K562 (cell line): ENCODE measurements around the gene C7orf25. TPM values are rescaled to one million over a fixed set of nuclear protein-coding genes. Genes with fewer than 3 reads are reported as not detected.
A peak's percentile ranks its signal among the peaks of the same experiment; 100 is the strongest.

Source experiments
- ATF2 ChIP-seq: sonication (generic); formaldehyde crosslinking; IDR thresholded peaks from 2 replicates; pipeline ENCODE4 v1.8.1; 2022; ENCODE audit warnings: missing genetic modification reagents
- DMBX1 ChIP-seq: fragments of 250-450 bp; sonication (Bioruptor Pico); IDR thresholded peaks from 2 replicates; pipeline ENCODE4 v1.8.0; 2022; ENCODE audit warnings: inconsistent platforms, mild to moderate bottlenecking, moderate library complexity, borderline replicate concordance
- GABPB2 ChIP-seq: fragments of 250-450 bp; sonication (Bioruptor Pico); conservative IDR thresholded peaks from 2 replicates; pipeline ENCODE4 v1.5.1; 2021; ENCODE audit warnings: mild to moderate bottlenecking
- HDAC3 ChIP-seq: fragments of 450-650 bp; IDR thresholded peaks from 2 replicates; pipeline ENCODE4 v1.6.1; 2018; ENCODE audit warnings: borderline replicate concordance, mild to moderate bottlenecking, moderate library complexity; ENCODE audit not compliant: partially characterized antibody
- KHSRP ChIP-seq: fragments of 450-650 bp; IDR thresholded peaks from 2 replicates; pipeline ENCODE4 v1.6.1; 2017
- NCOA1 ChIP-seq: fragments of 450-650 bp; IDR thresholded peaks from 2 replicates; pipeline ENCODE4 v1.6.1; 2016; ENCODE audit warnings: low read depth
- NR4A1 ChIP-seq, 2 experiments: fragments of 250-450 bp in 1 of 2; fragments of 450-650 bp in 1 of 2; sonication (Bioruptor Pico) in 1 of 2; IDR thresholded peaks; 2 replicates each; pipeline versions ENCODE4 v1.4.0 to v1.6.1; 2016 to 2020; ENCODE audit warnings: mild to moderate bottlenecking in 2 of 2, missing compliant biosample characterization in 1 of 2, missing genetic modification characterization in 1 of 2, moderate library complexity in 1 of 2
- POLR2AphosphoS5 ChIP-seq: IDR thresholded peaks from 2 replicates; pipeline ENCODE4 v1.6.1; 2011; ENCODE audit warnings: mild to moderate bottlenecking, low read depth, low read length, moderate library complexity; ENCODE audit not compliant: control insufficient read depth, insufficient read depth
- PRDM10 ChIP-seq: fragments of 450-650 bp; IDR thresholded peaks from 2 replicates; pipeline ENCODE4 v1.6.1; 2018; ENCODE audit not compliant: partially characterized antibody
- RBM25 ChIP-seq: fragments of 200-400 bp; formaldehyde crosslinking; IDR thresholded peaks from 2 replicates; pipeline ENCODE4 v1.6.1; 2018; ENCODE audit warnings: low read length, low read depth, moderate library complexity; ENCODE audit not compliant: severe bottlenecking
- SMARCB1 ChIP-seq: IDR thresholded peaks from 2 replicates; pipeline ENCODE4 v1.6.1; 2011; ENCODE audit warnings: improper control_type of control experiment, low read depth; ENCODE audit not compliant: insufficient read length
- SOX6 ChIP-seq: fragments of 450-650 bp; IDR thresholded peaks from 2 replicates; pipeline ENCODE4 v1.6.1; 2014; ENCODE audit warnings: mild to moderate bottlenecking
- TARDBP ChIP-seq: fragments of 450-650 bp; IDR thresholded peaks from 2 replicates; pipeline ENCODE4 v1.6.1; 2016
- ZNF23 ChIP-seq: fragments of 250-450 bp; sonication (Bioruptor Pico); IDR thresholded peaks from 2 replicates; pipeline ENCODE4 v1.4.0; 2020; ENCODE audit warnings: mild to moderate bottlenecking
- ZNF408 ChIP-seq: fragments of 250-450 bp; sonication (Bioruptor Pico); IDR thresholded peaks from 2 replicates; pipeline ENCODE4 v1.4.0; 2020; ENCODE audit warnings: low read depth, mild to moderate bottlenecking, moderate library complexity
- ZNF518B ChIP-seq: fragments of 250-450 bp; sonication (Bioruptor Pico); IDR thresholded peaks from 2 replicates; pipeline ENCODE4 v1.5.0; 2021; ENCODE audit warnings: mild to moderate bottlenecking, moderate library complexity
- ZNF57 ChIP-seq: fragments of 450-650 bp; formaldehyde crosslinking; IDR thresholded peaks from 2 replicates; pipeline ENCODE4 v1.4.0; 2020; ENCODE audit warnings: mild to moderate bottlenecking, moderate library complexity
- ZNF76 ChIP-seq: fragments of 250-450 bp; sonication (Bioruptor Pico); IDR thresholded peaks from 2 replicates; pipeline ENCODE4 v1.4.0; 2020; ENCODE audit warnings: mild to moderate bottlenecking, moderate library complexity, borderline replicate concordance
- polyA plus RNA-seq, 8 experiments: library from polyadenylated mRNA; depleted of rRNA in 4 of 8; stranded (reverse) in 5 of 8; unstranded in 3 of 8; fragments of >200 nt; fragmentation: Nextera tagmentation in 2 of 8; fragmentation: Illumina TruSeq in 1 of 8; extraction: Ambion mirVana in 2 of 8; extraction: Trizol in 1 of 8; gene quantifications; 2 replicates each; pipeline versions ENCODE4 v1.2.1 to v1.2.3, GENCODE V29; 2011 to 2014; ENCODE audit warnings: inconsistent platforms in 1 of 8, missing spikeins in 1 of 8
- total RNA-seq, 7 experiments: library from RNA; depleted of rRNA in 6 of 7; stranded (reverse); fragments of >200 nt in 6 of 7; fragmentation: Illumina TruSeq in 2 of 7; extraction: Trizol in 2 of 7; gene quantifications; 2 replicates each; pipeline versions ENCODE4 v1.2.1 to v1.2.3, GENCODE V29; 2011 to 2021; ENCODE audit warnings: low replicate concordance in 1 of 7

The C7orf25 gene
- total and polyA plus RNA-seq, 9 of the 15 experiments (the other 6 are each of a cell fraction or from before 2014, with no cell fraction given): 1.2 to 4.7 (median 1.9) TPM

DNA sequence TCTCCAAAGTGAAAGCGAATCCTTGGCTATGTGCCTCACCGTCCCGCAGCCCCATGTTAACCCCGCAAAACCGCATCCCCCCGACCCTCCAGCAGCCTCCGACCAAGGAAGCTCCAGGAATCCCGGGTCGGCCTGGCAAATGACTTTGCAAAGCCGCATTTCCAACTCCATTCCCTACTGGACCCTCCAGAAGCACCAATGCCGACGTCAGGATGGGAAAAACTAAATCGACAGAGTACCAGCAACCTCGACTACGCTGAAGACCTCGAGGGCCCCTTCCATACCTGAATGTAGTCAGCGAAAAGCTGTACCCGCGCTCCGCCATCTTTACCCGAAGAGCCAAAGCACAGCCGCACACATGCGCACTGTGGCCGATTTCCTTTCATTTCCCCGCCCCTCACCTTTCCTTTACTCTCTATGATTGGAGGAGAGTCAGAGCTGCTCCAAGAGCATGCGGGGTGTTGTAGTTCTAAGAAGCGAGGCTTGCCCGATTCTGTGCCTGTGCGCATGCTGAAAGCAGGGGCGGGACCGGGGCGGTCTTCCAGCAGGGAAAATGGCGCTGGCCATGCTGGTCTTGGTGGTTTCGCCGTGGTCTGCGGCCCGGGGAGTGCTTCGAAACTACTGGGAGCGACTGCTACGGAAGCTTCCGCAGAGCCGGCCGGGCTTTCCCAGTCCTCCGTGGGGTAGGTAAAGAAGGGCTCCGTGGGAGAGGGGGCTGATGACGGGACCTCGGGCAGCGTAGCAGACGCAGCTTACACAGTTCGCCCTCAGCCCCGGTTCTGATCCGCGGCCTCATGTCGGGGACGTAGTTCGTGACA lies 20.2 kb upstream of the C7orf25 start, which contains the start of the genes MRPL32 and PSMA2 (continued):
- TF ChIP-seq ZNF518B (no peak), NCOA1 (no peak; the same call in 1 of the 2 replicates), KHSRP (no peak), NR4A1 (CRISPR knock-in tag; IDR thresholded peaks at IDR 0.05) (no peak), NR4A1 (tag; IDR thresholded peaks at IDR 0.05) (no peak), TARDBP (no peak), SOX6 (no peak), ZNF408 (CRISPR knock-in tag) (no peak), PRDM10 (no peak), GABPB2 (no peak), DMBX1 (CRISPR knock-in tag) (no peak), SMARCB1 (no peak), POLR2AphosphoS5 (peak; percentile 76; the same call in 1 of the 2 replicates), ZNF57 (CRISPR knock-in tag) (no peak), ZNF76 (CRISPR knock-in tag) (no peak), RBM25 (peak; percentile 26), HDAC3 (no peak), ATF2 (CRISPR knock-in tag) (no peak), ZNF23 (CRISPR knock-in tag) (no peak)
